Coronary artery (tissue), 2 donors: ENCODE measurements around the gene HCAR1.
"Not testable (repeated sequence)": the region's sequence is repeated elsewhere in the genome, so short reads cannot be mapped to it uniquely, and the experiment has no call there.

Experiments used
- DNase-seq: peaks from one replicate; pipeline ENCODE4 v3.0.0-alpha.2; 2017; ENCODE audit warnings: low spot score
- H3K27ac ChIP-seq, 2 donors: fragments of 200-600 bp; sonication (generic); one replicate each; pipeline ENCODE4 v1.5.1; 2016 to 2019
- H3K4me3 ChIP-seq: fragments of 200-600 bp; sonication (generic); 2 replicates; pipeline ENCODE4 v1.5.1; 2016; ENCODE audit warnings: mild to moderate bottlenecking, moderate library complexity
- TF ChIP-seq, protein P1 (sequence below): fragments of 200-600 bp; sonication (generic); IDR thresholded peaks from one replicate; pipeline ENCODE4 v1.5.1; 2019; ENCODE audit warnings: antibody characterized with exemption

The HCAR1 gene, protein sequence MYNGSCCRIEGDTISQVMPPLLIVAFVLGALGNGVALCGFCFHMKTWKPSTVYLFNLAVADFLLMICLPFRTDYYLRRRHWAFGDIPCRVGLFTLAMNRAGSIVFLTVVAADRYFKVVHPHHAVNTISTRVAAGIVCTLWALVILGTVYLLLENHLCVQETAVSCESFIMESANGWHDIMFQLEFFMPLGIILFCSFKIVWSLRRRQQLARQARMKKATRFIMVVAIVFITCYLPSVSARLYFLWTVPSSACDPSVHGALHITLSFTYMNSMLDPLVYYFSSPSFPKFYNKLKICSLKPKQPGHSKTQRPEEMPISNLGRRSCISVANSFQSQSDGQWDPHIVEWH

DNA sequence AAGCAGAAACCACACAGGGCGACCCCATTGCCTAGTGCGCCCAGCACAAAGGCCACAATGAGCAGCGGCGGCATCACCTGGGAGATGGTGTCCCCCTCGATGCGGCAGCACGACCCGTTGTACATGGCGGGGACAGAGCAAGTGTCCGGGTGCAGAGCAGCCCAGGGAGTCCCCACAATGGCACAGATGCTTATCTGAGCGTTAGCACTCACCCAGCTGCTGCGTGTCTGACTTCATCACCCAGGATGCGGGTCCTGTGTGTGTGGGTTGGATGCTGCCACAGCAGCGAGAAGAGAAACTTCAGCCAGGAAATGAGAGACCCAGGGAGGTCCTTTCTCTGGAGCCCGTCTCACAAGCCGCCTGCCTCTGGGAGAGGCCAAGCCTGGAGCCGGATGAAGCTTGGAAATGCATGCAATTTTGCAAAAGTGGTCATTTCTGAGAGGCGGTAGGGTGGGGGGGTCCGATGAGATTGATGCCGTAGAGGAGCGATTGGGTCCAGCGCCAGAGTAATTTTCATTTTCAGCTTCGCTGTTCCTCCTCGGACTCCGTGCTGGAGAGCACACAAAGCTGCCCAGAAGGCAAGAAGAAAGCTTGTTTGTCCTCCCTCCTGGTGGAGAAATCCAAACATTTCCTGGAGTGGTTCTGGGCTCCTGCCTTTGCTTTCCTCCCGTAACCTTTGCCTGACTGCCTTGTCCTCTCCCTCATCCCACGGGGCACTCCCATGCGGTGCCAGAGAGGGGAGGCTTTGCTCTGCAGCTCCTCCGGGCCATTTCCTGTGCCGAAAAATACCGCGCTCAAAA, at the start of gene HCAR1:
Gene HCAR1 (minus strand): TSS at position 630 of the 800 bp plus-strand sequence. CDS start 505 bp downstream, at position 125.
- TF ChIP-seq, protein P1, sequence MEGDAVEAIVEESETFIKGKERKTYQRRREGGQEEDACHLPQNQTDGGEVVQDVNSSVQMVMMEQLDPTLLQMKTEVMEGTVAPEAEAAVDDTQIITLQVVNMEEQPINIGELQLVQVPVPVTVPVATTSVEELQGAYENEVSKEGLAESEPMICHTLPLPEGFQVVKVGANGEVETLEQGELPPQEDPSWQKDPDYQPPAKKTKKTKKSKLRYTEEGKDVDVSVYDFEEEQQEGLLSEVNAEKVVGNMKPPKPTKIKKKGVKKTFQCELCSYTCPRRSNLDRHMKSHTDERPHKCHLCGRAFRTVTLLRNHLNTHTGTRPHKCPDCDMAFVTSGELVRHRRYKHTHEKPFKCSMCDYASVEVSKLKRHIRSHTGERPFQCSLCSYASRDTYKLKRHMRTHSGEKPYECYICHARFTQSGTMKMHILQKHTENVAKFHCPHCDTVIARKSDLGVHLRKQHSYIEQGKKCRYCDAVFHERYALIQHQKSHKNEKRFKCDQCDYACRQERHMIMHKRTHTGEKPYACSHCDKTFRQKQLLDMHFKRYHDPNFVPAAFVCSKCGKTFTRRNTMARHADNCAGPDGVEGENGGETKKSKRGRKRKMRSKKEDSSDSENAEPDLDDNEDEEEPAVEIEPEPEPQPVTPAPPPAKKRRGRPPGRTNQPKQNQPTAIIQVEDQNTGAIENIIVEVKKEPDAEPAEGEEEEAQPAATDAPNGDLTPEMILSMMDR = no peak
- H3K27ac ChIP-seq = no peak within 1 kb of the TSS
- no peak for DNase-seq
- H3K4me3 ChIP-seq = peak within 1 kb of the TSS; percentile 53

DNA sequence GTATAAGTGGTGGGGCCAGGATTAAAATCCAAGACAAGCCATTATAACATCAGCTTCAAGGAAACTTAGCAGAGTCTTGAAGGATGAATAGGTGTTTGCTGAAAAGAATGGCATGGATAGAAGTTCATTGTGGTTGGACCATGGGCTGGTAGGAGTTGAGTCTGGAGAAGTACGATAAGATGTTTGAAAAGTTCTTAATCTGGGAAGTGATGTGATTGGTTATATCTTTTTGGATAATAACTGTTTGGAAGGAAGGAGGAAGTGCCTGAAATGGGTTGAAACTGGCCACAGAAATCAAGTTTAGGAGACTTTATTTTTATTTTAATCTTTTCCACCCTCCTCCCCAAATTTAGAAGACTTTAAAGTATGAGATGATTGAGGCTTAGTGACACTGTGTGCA, 26.9 kb upstream of the HCAR1 start:
- Histone ChIP-seq H3K27ac (no peak overlapping the region), H3K4me3 (no peak overlapping the region)
- DNase-seq = no peak
- TF ChIP-seq, protein P1 = no peak

DNA sequence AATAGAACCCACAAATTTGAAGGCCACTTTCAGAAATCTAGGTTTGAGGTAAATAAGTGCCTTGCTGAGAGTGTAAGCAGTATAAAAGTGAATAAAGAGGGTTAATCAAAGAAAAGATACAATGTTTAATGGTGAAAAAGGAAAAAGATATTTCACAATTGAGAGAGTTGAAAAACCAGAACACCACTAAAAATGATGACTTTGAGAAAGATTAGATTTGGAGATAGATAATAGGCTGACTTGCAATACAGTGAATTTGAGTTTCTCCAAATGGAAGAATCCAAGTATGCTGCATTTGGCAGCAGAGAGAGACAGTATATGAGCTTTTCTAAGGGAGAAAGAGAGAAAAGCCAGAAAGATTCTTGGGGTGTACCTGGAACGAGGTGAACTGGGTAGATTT, 24.1 kb upstream of the HCAR1 start:
- TF ChIP-seq, protein P1 = no peak
- no peak overlapping the region for H3K4me3 ChIP-seq
- H3K27ac ChIP-seq = no peak overlapping the region
- no peak for DNase-seq

DNA sequence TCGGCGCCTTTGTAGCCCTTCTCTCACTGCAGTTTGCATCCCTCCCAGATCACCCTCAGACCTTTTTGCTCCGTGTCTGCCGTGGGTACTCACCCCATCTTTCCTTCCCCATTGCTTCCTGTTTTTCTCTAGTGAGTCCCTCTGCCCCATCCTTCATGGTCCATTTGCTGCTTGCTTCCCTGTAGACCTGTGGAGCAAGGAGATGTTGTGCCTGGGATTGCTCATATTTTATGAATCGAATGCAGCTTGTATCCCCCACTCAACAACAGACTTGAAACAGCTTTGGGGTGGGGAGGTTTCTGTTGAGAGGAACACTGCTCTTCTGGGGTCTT, 22.6 kb upstream of the HCAR1 start:
- H3K27ac ChIP-seq = peak overlapping the region in 1 of 2 donors; percentile 67
- H3K4me3 ChIP-seq = peak overlapping the region; percentile 97
- TF ChIP-seq, protein P1 = no peak
- DNase-seq = no peak

DNA sequence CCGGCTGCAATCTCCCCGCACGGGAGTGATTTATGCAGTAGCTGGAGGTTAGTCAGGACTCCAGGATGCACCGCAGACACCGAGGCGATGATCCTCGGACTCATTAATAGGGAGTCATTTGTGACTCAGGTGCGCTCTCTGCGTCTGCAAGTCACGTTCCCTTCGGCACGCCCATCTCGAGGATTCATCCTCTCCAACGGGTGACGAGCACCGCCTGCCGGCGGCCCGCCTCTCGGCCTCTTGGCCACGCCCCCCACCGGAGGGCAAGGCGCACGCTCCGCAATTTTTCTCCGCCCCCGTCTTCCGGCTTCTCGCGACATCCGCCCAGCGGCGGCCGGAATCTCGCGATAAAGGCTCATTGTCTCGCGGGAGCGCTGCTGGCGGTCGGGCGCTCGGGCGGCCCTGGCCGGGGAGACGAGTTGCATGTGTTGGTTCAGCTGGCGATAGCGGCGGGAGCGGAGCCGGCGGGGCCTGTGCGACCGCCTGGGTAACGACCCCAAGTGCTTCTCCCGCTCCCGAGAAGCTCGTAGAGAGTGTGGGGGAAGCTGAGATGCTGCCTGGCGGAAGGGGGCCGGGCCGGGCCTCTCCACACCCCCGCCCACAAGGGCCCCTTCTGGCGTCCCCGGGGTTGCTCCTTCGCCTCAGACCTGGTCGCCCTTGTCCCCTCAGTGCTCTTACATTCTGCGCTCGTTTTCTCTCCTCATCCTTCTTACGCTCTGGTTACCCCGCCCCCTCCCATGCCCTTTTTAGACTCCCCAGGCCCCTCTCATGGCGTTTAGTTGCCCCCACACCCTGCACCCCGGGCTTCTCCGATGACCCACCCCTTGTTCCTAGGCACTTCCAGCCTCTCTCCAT, 22.0 kb upstream of the HCAR1 start, which contains the start of gene DENR:
Gene DENR (plus strand): TSS at position 361 of the 855 bp plus-strand sequence. CDS start 878 bp downstream, outside the sequence.
- H3K4me3 ChIP-seq = peak within 1 kb of the TSS; percentile 97
- peak within 1 kb of the TSS; percentile 67 to 90 for H3K27ac ChIP-seq
- TF ChIP-seq, protein P1 = peak; percentile 30
- peak; percentile 99 for DNase-seq

DNA sequence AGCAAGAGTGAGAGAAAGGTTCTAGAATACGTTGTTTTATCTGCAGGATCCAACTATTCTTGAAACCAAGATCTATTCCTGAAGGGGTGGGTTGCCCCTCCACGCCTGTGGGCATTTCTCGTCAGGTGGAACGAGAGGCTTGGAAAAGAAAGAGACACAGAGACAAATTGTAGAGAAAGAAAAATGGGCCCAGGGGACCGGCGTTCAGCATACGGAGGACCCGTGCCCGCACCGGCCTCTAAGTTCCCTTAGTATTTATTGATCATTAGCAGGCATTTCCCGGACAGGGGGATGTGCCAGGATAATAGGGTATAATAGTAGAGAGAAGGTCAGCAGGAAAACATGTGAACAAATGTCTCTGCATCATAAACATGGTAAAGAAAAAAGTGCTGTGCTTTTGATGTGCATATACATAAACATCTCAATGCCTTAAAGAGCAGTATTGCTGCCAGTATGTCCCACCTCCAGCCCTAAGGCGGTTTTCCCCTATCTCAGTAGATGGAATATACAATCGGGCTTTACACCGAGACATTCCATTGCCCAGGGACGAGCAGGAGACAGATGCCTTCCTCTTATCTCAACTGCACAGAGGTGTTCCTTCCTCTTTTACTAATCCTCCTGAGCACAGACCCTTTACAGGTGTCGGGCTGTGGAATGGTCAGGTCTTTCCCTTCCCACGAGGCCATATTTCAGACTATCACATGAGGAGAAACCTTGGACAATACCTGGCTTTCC, 20.3 kb upstream of the HCAR1 start:
- DNase-seq, H3K4me3 ChIP-seq, H3K27ac ChIP-seq: not testable (repeated sequence)
